GM10266 (cell line): ENCODE results near the gene TNPO2.

Experiments used
- DNase-seq: peaks from one replicate; pipeline ENCODE4 v3.0.0; 2012; ENCODE audit errors: extremely low spot score
- CTCF ChIP-seq: IDR thresholded peaks from 2 replicates; pipeline ENCODE4 v1.5.1; 2012; ENCODE audit warnings: mild to moderate bottlenecking, low read depth; ENCODE audit not compliant: control insufficient read depth, insufficient read depth; ENCODE audit errors: missing control alignments

The TNPO2 gene

GRCh38 chr19:12670159-12670928, 53.4 kb downstream of the TNPO2 start:
- no peak for TF ChIP-seq CTCF
- no peak for DNase-seq

- TF ChIP-seq CTCF, result no peak
Observed at GRCh38 chr19:12669270-12670158, 54.2 kb downstream of the TNPO2 start.

GRCh38 chr19:12668932-12669269, 54.8 kb downstream of the TNPO2 start:
- TF ChIP-seq CTCF, result no peak
- DNase-seq, result peak; percentile 59

More at GRCh38 chr19:12669270-12670158, 54.2 kb downstream of the TNPO2 start:
- peak; percentile 81 for DNase-seq

GRCh38 chr19:12668346-12668745, 55.4 kb downstream of the TNPO2 start:
- TF ChIP-seq CTCF, result no peak
- no peak for DNase-seq

- DNase-seq, result no peak
- no peak for TF ChIP-seq CTCF
Observed at GRCh38 chr19:12667731-12668302, 55.9 kb downstream of the TNPO2 start.

- peak; percentile 94 for DNase-seq
- no peak for TF ChIP-seq CTCF
Observed at GRCh38 chr19:12666265-12667048, 57.3 kb downstream of the TNPO2 start, which contains the start of the genes MAN2B1 and WDR83. TSS of gene MAN2B1 (minus strand) at chr19:12666742. CDS start at chr19:12666701, 41 bp downstream. TSS of gene WDR83 (plus strand) at chr19:12666807. CDS start at chr19:12669791, 2,984 bp downstream.
